Measurements from ENCODE around the gene ZBTB16.

ZBTB16 gene

DNA sequence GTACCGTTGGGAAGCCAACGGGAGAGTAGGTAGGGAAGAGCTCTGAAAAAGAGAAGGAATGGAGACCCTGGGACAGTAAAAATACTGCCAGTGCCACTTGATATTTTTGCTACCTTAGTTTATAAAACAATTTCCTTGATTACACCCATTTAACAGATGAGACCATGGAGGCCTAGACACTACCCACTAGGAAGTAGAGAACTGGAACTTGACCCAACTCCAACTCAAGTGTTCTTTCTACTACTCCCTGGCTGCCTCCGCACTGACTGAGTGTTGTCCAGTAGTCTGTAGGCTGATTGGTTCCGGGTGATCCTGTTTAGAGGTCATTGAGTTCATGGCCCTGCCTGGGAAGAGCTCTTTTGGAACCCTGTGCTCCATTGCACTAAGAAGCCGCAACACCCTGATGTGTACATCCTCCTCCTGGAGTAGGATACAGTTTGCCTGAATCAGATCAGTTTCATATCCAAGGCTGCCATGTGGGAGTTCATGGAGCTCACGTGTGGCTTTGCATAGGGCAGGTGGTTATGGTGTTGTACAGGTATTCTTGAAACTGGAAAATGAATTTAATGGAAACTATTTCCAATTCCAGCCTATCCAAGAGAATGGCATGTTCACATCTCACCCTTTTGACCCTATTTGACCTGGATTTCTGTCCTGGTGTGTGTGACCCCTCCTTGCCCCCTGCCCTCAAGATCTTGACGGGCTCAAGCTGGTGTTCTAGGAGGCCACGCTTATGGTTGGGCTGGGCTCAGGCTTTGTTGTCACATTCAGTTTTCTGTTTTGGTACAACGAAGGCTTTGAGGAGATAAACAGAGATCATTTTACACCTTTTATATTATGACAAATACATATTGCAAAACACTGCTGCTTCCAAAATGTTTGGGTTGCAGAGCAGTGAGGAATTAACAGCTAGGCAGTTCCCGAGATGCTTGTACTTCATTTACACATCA lies 134.5 kb downstream of the ZBTB16 start:
- no peak for DNase-seq

DNA sequence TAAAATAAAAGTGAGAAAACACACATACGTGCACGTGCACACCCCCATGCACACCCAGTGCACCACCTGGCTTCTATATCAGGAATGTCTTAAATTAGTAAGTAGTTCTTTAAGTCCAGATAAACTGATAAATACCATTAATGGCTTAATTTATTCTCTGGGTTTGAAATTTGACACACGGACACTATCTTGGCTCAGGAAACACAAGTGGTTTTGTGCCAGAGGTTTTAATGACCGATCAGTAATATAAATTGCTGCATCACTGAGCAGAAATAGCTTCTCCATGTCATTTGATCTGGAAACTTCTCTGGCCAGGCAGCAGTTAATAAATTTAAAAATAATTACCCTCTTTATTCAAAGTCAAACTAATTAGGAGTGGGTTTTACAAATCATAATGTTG lies 135.2 kb downstream of the ZBTB16 start:
- no peak for DNase-seq

DNA sequence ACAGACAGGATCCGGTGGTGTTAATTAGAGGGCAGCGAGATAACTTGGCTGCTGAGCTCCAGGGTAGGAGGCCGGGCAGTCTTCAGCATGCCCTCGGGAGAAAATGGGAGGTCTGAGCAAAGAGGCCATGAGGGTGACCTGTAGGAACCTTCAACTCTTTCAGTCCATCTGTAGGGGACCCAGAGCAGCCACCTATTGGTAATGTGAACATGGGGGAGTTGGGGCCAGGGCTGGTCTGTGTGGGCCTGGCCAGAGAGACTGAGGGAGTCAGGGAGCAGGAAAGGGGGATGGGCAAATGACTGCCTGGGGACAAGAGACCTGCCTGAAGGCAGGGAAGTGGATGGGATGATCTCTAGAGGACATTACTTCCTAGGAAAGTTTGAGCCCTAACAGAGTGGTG lies 135.6 kb downstream of the ZBTB16 start:
- DNase-seq = no peak

DNA sequence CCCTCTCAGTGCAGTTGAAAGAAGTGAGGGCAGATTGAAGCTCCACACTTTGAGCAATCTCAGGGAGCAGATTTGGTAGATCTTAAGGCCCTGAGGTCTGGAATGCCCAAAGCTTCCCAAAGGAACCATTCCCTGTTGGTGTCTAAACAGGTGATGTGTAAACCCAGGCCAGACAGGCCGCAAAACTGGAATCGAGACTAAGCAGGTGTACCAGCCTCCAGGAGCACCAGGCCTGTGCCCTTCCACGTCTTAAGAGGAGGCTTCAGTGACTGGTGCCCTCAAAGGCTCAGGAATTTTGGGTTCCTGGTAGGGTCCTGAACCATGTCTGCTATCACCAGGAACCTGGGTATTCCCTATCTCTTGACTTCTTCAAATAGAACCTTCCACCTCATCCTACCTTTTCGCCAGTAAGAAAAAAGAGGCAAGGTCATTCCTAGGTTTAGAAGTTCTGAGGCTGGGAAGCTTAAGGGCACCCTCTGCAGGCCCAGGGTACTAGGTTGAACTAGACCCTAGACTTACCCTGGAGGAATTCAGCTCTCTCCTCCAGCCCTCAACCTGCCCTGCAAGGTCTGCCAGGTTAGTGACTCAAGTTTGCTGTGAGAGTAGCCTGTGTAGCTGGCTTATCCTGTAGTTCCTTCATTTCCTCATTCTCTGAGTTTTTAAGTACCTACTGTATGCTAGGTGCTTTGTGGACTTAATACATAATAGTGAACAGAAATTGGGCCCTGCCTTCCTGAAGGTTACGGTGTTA lies 136.6 kb downstream of the ZBTB16 start:
- no peak for DNase-seq

DNA sequence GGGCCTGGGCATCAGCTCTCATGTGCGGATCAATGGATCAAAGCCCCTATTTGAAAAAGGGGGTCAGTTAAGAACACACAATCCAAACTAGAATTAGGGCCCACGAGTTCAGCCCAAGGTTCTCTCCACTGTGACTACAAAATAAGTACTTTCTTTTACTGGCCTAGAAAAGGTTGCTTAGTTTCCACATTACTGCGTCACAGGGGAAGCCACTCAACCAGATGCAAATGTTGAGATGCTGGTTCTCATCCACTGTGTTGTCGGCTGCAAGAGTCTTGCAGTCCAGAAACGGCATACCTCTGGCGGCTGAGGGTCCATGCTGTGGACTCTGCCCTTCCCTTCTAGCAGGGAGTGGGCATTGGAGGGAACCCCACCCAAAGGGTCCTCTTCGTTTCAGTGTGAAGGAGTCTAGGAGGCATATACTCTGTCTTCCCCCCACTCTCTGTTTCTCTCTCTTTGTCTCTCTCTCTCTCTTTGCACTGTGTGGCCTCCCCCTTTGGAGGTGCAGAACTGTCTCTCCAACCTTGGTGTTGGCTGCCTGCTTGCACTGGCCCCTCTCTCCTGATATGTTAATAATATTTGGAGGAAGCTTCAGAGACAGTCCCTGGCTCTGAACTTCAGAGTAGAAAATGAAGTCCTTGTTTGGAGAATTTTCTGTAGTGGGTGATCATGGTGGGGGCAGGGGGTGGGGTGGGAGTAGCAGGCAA lies 137.6 kb downstream of the ZBTB16 start:
- no peak for DNase-seq

DNA sequence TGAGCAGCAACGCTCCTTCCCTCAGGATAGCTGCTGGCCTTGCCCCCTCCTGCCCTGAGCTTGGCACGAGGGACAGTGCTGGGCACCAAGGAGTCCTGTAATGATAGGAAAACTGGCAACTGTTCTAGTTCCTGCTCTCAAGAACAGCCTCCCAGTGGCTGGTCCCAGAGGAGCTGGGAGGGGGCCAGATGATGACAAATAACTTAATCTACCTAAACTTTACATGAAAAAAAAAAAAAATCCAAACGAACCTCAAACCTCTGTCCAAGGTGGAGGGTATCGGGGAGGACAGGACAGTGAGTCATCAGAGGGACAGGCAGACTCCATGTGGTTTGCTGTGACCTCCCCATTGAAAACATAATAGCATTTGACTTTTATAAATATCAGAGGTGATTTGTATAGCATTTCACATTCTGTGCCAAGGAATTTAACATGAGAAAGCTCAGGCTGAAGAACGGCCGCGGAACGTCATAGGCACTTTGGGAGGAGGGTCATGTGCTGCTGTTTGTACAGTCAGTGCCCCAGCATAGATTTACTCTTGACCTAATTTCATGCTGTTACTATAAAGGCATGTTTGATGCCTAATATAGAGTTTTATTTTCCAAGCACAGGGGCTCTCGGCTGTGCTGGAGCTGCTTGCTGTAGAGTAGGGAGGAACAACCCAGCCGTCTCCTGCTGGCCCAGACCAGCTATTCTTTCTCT lies 138.4 kb downstream of the ZBTB16 start:
- DNase-seq = no peak

DNA sequence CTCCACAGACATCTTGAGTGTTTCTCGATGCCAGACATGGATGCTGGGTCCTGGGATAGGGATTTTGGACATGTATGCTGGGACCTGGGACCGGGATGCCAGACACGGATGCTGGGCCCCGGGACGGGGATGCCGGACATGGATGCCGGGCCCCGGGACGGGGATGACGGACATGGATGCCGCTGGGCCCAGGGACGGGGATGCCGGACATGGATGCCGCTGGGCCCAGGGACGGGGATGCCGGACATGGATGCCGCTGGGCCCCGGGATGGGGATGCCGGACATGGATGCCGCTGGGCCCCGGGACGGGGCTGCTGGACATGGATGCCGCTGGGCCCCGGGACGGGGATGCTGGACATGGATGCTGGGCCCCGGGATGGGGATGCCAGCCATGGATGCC lies 139.5 kb downstream of the ZBTB16 start:
- no peak for DNase-seq

DNA sequence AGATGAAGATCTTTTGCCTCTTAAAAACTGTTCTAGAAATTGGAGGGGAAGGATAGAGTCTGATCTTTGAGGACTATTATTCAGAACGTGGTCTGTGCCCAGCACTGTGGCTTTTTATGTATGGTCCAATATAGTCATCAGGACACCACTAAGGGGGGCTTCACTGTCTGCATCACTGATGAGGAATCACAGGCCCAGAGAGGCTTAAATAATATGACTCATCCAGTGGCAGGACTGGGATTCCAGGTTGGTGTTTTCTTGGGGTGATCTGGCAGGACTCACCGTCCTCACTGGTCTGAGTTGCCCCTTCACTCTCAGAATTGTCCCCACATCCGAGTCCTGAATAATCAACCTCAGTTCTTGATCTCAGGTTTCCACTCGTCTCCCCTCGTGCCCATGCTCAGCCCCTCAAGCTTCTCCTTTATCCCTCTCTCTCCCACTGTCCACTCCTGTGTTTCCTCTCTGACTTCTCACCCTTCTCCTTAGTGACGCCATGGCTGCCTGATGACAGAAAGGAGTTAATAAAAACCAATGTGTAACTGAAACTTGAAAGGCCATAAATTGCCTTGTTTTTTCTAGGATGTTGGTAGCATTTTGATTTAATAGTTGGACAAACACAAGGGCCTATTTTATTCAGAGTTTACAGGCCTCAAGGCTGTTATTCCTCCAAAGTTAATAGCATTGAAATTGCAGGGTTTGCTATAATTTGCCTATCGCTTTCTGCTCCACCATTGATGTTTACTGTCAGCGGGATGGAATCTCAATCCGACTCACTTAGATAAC lies 141.0 kb downstream of the ZBTB16 start:
- DNase-seq = no peak

DNA sequence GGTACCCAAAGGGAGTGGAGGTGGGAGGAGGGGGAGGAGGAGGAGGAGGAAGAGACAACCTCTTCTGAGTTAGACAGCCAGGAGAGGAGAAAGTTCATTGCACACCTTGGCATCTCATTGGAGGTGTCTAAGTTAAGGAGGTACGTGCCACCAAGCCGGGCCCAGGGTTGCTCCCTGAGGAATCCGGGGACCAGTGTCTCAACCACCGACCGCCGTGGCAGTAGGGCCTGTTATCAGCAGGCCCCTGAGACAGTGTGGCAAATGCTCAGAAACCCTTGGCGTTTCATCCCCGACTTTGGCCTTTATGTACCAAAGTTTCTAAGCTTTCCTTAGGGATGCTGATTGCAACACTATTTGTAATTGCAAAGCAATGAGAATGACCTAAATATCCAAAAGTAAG lies 141.7 kb downstream of the ZBTB16 start:
- no peak for DNase-seq

DNA sequence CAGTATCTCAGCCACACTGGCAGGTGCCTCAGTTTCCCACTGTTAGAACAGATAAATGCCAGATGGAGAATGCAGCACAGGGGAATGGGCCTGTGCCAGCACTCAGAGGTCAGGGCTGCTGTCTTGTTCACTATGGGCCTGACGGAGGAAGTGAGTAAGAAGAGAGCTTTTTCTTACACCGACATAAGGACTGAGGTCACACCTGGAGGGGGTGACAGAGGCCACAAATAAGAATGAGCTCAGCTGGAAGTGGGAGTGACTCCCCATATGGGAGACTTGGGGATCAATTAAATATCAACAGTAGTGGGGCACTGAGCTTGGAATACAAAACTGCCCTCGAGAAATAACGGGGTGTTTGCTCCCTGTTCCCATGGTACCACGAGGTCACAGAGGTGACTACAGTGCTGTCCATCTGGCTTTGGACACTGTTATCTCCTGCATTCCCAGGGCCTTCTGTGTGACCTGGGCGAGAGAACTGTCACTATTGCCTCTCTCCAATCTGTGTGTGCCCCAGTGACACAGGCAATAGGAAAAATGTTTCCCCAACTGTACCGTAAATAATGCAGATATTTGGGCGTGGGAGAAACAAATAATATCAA lies 142.6 kb downstream of the ZBTB16 start:
- DNase-seq = no peak

DNA sequence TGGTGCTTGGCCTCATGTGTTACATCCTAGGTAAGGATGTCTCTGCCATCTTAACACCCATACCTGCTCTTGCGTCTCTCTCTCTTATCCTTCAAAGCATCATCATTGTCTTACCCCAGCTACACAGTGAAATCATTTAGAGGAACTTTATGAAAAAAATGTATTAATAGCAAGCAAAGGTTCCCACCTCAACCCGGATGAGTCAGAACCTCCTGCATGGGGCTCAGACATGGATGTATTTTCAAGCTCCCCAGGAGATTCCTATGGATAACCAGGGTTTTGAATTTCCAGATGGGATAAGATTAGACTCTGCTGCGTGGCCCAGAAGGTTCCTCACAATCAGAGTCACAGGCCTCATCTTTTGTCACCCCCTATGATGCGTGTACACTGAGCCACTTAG lies 147.6 kb downstream of the ZBTB16 start:
- no peak for DNase-seq

DNA sequence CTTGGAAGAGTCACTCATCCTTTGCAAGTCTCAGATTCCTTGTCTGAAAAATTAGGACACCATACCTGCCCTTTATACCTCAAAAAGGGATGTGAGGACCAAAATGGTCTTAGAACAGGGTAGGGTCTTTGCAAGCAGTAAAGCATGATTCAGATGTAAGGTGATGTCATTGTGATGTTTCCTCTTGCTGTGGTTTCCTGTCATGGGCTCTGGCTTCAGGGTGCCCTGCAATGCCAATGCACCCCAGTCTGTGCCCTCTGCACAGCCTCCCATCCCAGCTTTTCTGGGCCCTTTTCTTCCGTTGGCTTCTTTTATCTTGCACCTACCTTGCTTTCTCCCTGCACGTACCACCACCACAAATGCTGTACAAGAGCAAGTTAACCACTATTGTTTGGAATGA lies 148.9 kb downstream of the ZBTB16 start:
- no peak for DNase-seq

DNA sequence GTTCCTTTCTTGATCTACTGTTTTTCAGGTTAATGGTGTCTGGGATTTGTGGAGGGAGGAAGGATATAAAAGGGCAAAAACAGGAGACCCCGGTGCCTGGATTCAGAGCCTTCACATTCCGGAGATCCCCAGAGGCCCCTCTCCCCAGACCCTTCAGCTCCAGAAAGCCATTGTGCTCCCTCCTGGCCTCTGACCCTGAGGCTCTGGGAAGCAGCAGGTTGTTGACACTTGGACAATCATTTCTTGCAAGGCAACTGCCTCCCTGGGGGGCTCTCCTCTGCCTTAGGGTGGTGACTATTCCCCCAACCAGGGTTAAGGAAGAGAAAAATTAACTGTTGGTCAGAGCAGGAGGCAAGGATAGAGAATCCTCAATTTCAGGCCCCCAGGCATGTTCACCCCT lies 149.8 kb downstream of the ZBTB16 start:
- no peak for DNase-seq

DNA sequence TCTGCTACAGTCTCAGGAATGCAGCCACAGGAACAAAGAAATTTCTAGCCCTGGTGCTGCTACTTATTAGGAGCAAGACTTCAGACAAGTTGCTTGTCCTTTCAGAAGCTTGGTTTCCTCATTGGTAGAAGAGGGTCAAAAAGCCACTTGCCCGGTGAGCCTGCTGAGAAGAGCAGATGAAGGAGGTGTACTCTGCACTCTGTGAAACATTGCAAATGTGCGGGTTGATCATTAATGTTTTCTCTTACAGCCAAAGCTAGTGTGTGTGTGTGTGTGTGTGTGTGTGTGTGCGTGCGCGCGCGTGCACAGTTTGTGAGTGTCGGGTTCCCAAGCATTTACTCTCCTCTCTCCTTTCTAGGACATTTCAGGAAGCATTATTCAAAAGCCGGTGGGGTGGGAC lies 150.4 kb downstream of the ZBTB16 start:
- DNase-seq = no peak

DNA sequence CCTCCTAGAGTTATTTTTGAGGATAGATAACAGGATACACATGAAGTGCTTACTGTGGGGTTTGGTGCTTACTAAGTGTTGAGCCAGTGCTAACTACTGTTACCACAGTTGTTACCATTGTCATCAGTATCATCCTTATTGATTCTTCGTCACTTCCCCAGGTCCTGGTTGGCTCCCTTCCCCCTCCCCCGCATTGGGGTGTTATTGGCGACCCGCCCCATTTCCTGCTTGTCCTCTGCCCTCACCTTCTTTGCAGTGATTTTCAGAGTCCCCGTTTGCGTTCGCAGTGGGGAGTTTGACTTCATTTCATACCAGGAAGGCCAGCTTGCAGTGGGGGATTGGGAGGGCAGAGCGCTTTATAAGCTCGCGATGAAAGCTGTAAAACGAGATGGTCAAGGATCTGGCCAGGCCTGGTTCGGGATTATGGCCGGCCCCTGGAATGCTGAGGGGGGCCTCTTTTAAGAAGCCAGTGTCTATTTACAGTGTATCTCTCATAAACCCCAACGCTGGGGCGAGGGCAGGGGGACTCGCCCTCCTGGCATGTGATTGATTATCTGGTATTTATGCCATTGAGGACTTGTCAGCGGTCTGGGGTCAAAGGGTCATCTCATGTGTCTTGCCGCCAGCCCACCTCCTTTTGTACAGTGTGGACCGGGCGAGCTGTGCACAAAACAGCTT lies 152.1 kb downstream of the ZBTB16 start:
- no peak for DNase-seq

DNA sequence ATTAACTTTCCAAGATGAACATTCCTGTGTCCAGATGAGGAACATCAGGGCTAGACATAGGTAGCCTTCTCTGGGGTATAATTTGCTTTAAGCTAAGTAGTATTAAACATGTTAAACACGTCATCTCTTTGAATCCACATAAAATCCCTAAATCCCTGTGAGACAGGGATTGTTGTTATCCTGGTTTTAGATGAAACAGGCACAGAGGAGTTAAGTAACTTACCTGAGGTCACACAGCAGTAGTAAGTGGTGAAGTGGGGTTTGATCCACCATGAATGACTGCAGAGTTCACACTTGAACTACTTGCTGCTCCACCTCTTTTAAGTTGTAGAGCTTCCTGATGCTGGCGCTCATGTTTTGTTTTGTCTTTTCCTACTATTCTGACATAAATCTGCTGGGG lies 154.1 kb downstream of the ZBTB16 start:
- no peak for DNase-seq

DNA sequence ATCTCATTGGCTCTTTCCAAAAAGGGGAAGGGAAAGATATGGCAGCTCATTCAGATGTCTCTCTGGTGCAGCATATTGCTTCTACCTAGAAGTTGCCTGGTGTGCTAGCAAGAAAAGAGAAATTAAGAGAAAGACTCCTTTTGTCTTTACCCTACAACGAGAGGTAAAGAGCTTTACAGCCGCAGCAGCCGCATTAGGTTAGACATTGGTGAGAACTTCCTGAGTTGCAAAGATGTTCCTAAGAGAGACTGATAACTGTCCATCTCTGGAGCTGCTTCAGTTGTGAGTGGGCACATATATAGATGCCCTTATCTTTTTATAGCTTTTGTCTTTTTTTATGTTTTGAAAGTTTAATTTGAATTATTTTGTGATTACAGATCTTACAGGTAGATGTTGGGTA lies 155.9 kb downstream of the ZBTB16 start:
- DNase-seq = no peak

DNA sequence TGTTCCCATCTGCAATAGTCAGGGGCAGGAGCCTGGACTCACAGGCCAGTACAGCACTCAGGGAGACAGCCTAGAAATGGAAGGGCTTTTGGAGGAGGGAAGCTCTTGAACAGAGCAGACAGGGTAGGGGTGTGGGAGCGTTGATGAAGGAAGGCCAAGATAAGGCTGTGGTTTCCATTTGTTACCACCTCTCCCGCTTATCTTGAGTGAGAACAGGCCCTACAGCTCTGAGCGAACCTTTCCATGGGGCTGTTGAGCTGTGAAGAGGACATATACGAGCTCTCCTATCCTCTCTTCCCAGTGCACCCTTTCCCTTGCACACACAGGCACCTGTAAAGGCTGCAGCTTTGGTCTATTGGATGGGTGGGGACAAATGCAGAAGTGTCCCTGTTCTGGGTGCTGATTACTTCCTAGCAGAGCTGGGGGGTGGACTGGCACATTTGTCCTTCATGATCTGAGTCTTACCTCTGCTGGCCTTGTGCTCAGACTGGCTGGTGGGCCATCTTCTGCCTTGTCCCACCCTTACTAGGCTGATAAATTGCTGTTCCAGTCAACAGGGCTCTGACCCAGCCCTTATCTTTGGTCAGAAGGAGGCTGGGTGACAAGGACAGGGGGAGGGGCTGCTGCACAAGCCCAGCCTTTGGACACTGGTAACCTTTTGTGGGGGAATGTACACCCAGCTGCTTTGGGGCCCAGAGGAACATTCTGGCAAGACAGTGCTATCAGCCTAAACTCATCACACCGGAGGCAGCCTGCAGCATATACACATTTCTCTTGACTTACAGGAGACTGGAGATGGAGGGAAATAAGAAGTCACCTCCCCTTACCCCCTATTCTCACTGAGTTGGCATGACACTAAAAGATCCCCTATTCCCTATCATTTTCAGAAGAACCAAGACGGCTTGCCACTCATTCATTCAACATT lies 156.6 kb downstream of the ZBTB16 start:
- DNase-seq = no peak

DNA sequence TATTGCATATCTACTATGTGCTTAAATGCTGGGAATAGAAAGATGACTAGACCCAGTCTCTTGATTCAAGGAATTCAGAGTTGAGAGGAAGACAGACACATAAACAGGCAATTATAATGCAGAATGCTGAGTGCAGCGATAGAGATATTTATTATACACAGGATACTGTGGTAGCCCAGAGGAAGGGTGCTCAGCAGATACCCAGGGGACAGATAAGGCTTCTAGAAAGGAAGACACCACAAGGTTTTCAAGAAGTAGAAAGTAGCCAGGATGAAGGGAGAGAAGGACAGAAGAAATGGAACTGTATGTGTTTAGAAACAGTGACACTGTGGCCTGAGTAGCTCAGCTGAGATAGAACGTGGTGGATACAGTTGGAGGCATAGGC lies 157.3 kb downstream of the ZBTB16 start:
- no peak for DNase-seq

DNA sequence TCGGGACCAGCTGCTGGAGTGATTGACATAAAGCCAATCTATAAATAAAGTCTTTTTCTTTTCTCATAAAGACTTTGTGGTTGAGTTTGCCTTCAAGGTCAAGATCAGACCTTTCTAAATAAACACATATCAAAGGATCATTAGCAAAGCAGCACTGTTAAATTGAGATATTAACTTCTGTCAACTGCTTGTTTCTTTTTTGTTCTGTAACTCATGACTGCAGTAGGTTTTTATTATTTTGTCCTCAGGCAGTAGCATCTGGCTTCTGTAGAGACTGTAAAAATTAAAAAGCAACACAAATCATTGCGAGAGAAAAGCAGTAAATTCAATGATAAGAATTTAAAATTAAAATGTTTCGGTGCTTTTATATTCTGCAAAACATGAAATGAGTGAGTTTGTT lies 159.0 kb downstream of the ZBTB16 start:
- no peak for DNase-seq

All from stimulated activated CD4-positive, alpha-beta T cell treated with anti-CD3 and anti-CD28 coated beads, Interleukin-2, amount 100 ng/mL, for 24 hours (primary cell).